Panc1 (cell line): ENCODE data around the gene YPEL3. TPM values are rescaled to one million over a fixed set of nuclear protein-coding genes. Genes with fewer than 3 reads are reported as not detected.
A peak's percentile ranks its signal among the peaks of the same experiment; 100 is the strongest.

ENCODE experiments used
- ATAC-seq: fragments of 200-7000 bp; cut with Tn5 transposase; 2 replicates; pipeline ENCODE4 v1.9.1; 2020; ENCODE audit warnings: mild to moderate bottlenecking, moderate library complexity
- BruUV-seq: library from RNA; stranded (reverse); fragments of 400-500 nt; replicated peaks from 2 replicates; lab custom pipeline; 2021; lab: Mats Ljungman, UMichigan
- CTCF ChIA-PET: fragments of 300-600 bp; sonication (Branson Sonifier 250); formaldehyde crosslinking; loops from one replicate; lab custom pipeline; 2022; ENCODE audit warnings: antibody characterized with exemption; lab: Charles Lee
- POLR2A ChIA-PET: fragments of 300-600 bp; sonication (Branson Sonifier 250); formaldehyde crosslinking; loops from one replicate; lab custom pipeline; 2022; ENCODE audit warnings: antibody characterized with exemption; lab: Charles Lee
- DNase-seq: peaks from one replicate; pipeline ENCODE4 v3.0.0-alpha.2; 2010; ENCODE audit warnings: low read depth, low spot score
- H3K27ac ChIP-seq: 2 replicates; pipeline ENCODE4 v1.5.1; 2011; ENCODE audit warnings: mild to moderate bottlenecking, low read length, inconsistent platforms
- H3K27me3 ChIP-seq: fragments of 200-500 bp; sonication (Bioruptor generic); 2 replicates; pipeline ENCODE4 v1.6.0; 2014; ENCODE audit warnings: low read length, inconsistent platforms; ENCODE audit not compliant: control insufficient read depth, insufficient read depth
- H3K36me3 ChIP-seq: fragments of 200-500 bp; sonication (Bioruptor generic); 2 replicates; pipeline ENCODE4 v1.5.1; 2014; ENCODE audit warnings: inconsistent platforms, mild to moderate bottlenecking, low read length, moderate library complexity; ENCODE audit not compliant: control insufficient read depth, insufficient read depth
- H3K4me1 ChIP-seq: 2 replicates; pipeline ENCODE4 v1.5.1; 2011; ENCODE audit warnings: inconsistent platforms, mild to moderate bottlenecking, low read length, moderate library complexity; ENCODE audit not compliant: control insufficient read depth, insufficient read depth
- H3K4me3 ChIP-seq, 2 experiments: 2 replicates each; pipeline ENCODE4 v1.5.1; 2011 to 2012; ENCODE audit warnings: low read depth in 2 of 2, low read length in 2 of 2, mild to moderate bottlenecking in 2 of 2, inconsistent platforms in 1 of 2, moderate library complexity in 1 of 2
- H3K9me3 ChIP-seq: fragments of 200-500 bp; sonication (Bioruptor generic); 2 replicates; pipeline ENCODE4 v1.5.1; 2014; ENCODE audit warnings: low read depth, mild to moderate bottlenecking, inconsistent platforms, low read length, moderate library complexity; ENCODE audit not compliant: control insufficient read depth, insufficient read depth
- CTCF ChIP-seq: fragments of 450-650 bp; IDR thresholded peaks from 2 replicates; pipeline ENCODE4 v1.5.1; 2017; ENCODE audit warnings: mild to moderate bottlenecking
- POLR2AphosphoS5 ChIP-seq: IDR thresholded peaks from 2 replicates; pipeline ENCODE4 v1.6.1; 2012; ENCODE audit warnings: mild to moderate bottlenecking, low read depth, low read length, moderate library complexity
- SIN3A ChIP-seq: IDR thresholded peaks from 2 replicates; pipeline ENCODE4 v1.6.1; 2012; ENCODE audit warnings: low read depth, mild to moderate bottlenecking, low read length, moderate library complexity, borderline replicate concordance; ENCODE audit not compliant: insufficient read depth
- TCF7L2 ChIP-seq: IDR thresholded peaks from 2 replicates; pipeline ENCODE4 v1.6.1; 2011; ENCODE audit warnings: mild to moderate bottlenecking, low read depth, low read length, inconsistent platforms
- in situ Hi-C: cut with HindIII; loops from 2 replicates; pipeline ENCODE4 v1.10.0; 2016; ENCODE audit warnings: low sequenced_read_pairs, low pct_unique_long_range_greater_than_20kb
- intact Hi-C: fragments of 100-400 bp; cut with micrococcal nuclease; formaldehyde crosslinking; loops from one replicate; pipeline ENCODE4 v1.10.0; 2022; ENCODE audit not compliant: unreplicated experiment
- total RNA-seq: library from RNA; stranded (reverse); gene quantifications from one replicate; pipeline ENCODE4 v1.2.1, GENCODE V29; 2021; ENCODE audit not compliant: unreplicated experiment
- TF ChIP-seq, protein P1 (sequence below), 2 experiments: IDR thresholded peaks; 2 replicates each; pipeline ENCODE4 v1.6.1; 2011 to 2012; ENCODE audit warnings: low read depth in 2 of 2, control low read depth in 1 of 2, low read length in 1 of 2, mild to moderate bottlenecking in 1 of 2, moderate library complexity in 1 of 2; ENCODE audit not compliant: insufficient read depth in 1 of 2

YPEL3 gene
- total RNA-seq, 1 experiment from 2014 or later: 0.69 TPM

GRCh38 chr16:30064729-30065101 lies 31.3 kb downstream of the YPEL3 start:
- ChIA-PET POLR2A (interaction anchor here (1.3 kb wide), 1 partner anchor 12 kb away, joined by 5 read pairs; a partner anchor contains a TSS), CTCF (no interaction called here)
- Histone ChIP-seq H3K4me3 (peak overlapping the region; percentile 67 to 90), H3K36me3 (peaks cover 27% of the 10 kb centered on the region), H3K27ac (peak overlapping the region; percentile 91), H3K4me1 (peaks cover 36% of the 10 kb centered on the region), H3K9me3 (no peaks in the 10 kb centered on the region), H3K27me3 (no peaks in the 10 kb centered on the region)
- DNase-seq (no peak), ATAC-seq (peak; percentile 7; the same call in 1 of the 2 replicates)
- intact Hi-C loops: no loop called here
- BruUV-seq: no TSS peak
- in situ Hi-C loops: no loop called here
- no peak for TF ChIP-seq SIN3A

- Histone ChIP-seq H3K27me3 (no peaks in the 10 kb centered on the region), H3K4me3 (peak overlapping the region; percentile 67 to 90), H3K27ac (peak overlapping the region; percentile 91), H3K4me1 (peaks cover 30% of the 10 kb centered on the region), H3K9me3 (no peaks in the 10 kb centered on the region), H3K36me3 (peaks cover 21% of the 10 kb centered on the region)
- in situ Hi-C loops (no loop called here), intact Hi-C loops (no loop called here)
- TF ChIP-seq SIN3A: no peak
- no peak; the same call in 1 of the 2 replicates for TF ChIP-seq CTCF
- peak; percentile 39; the same call in 1 of the 2 replicates for TF ChIP-seq TCF7L2
- peak; percentile 62 for TF ChIP-seq POLR2AphosphoS5
- TF ChIP-seq, protein P1, sequence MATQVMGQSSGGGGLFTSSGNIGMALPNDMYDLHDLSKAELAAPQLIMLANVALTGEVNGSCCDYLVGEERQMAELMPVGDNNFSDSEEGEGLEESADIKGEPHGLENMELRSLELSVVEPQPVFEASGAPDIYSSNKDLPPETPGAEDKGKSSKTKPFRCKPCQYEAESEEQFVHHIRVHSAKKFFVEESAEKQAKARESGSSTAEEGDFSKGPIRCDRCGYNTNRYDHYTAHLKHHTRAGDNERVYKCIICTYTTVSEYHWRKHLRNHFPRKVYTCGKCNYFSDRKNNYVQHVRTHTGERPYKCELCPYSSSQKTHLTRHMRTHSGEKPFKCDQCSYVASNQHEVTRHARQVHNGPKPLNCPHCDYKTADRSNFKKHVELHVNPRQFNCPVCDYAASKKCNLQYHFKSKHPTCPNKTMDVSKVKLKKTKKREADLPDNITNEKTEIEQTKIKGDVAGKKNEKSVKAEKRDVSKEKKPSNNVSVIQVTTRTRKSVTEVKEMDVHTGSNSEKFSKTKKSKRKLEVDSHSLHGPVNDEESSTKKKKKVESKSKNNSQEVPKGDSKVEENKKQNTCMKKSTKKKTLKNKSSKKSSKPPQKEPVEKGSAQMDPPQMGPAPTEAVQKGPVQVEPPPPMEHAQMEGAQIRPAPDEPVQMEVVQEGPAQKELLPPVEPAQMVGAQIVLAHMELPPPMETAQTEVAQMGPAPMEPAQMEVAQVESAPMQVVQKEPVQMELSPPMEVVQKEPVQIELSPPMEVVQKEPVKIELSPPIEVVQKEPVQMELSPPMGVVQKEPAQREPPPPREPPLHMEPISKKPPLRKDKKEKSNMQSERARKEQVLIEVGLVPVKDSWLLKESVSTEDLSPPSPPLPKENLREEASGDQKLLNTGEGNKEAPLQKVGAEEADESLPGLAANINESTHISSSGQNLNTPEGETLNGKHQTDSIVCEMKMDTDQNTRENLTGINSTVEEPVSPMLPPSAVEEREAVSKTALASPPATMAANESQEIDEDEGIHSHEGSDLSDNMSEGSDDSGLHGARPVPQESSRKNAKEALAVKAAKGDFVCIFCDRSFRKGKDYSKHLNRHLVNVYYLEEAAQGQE (IDR thresholded peaks at IDR 0.05; ENCODE audit: insufficient read depth in 1 of 2, low read depth in 2 of 2, low read length in 1 of 2): no peak
- ChIA-PET CTCF (interaction anchor here (1.1 kb wide), 1 partner anchor 9 kb away, joined by 4 read pairs; no protein-coding TSS in a partner anchor), POLR2A (no interaction called here)
- ATAC-seq (peak; percentile 18), DNase-seq (no peak)
- no TSS peak for BruUV-seq
These were observed 31.9 kb downstream of the YPEL3 start for GRCh38 chr16:30063893-30064728.
